Thyroid gland (tissue), 4 donors: ENCODE results near the gene TCEANC.

ENCODE experiments used
- POLR2A ChIP-seq, 2 donors: fragments of 450-650 bp; IDR thresholded peaks; one replicate each; pipeline ENCODE4 v1.6.1; 2017; ENCODE audit warnings: antibody characterized with exemption in 2 of 2, mild to moderate bottlenecking in 2 of 2, moderate library complexity in 1 of 2
- TF ChIP-seq, protein P1 (sequence below), 6 experiments: fragments of 200-600 bp in 3 of 6; fragments of 450-650 bp in 3 of 6; sonication (generic) in 3 of 6; IDR thresholded peaks; one replicate each; pipeline ENCODE4 v1.5.1; 2016 to 2019; ENCODE audit warnings: antibody characterized with exemption in 6 of 6, mild to moderate bottlenecking in 2 of 6, inconsistent platforms in 1 of 6, moderate library complexity in 1 of 6

DNA sequence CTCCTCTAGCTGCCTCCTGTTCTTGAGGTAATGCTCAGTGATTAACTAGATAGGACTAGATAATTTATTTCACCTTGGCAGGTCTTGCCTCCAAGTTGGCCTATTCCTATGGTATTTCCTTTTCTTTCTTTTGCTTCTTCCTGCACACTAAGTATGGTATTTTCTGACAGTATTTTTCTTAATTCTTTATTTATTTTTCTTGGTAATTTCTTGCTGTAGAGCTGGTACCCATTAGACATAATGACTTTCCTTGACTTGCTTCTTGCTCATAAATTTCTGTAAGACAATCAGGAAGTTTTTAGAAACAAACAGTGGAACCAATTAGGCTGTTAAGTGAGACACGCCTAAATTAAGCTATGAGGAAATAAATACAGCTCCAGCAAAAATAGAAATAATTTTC lies 45.5 kb downstream of the TCEANC start:
- TF ChIP-seq, protein P1, sequence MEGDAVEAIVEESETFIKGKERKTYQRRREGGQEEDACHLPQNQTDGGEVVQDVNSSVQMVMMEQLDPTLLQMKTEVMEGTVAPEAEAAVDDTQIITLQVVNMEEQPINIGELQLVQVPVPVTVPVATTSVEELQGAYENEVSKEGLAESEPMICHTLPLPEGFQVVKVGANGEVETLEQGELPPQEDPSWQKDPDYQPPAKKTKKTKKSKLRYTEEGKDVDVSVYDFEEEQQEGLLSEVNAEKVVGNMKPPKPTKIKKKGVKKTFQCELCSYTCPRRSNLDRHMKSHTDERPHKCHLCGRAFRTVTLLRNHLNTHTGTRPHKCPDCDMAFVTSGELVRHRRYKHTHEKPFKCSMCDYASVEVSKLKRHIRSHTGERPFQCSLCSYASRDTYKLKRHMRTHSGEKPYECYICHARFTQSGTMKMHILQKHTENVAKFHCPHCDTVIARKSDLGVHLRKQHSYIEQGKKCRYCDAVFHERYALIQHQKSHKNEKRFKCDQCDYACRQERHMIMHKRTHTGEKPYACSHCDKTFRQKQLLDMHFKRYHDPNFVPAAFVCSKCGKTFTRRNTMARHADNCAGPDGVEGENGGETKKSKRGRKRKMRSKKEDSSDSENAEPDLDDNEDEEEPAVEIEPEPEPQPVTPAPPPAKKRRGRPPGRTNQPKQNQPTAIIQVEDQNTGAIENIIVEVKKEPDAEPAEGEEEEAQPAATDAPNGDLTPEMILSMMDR (IDR thresholded peaks at IDR 0.05): no peak
- no peak for TF ChIP-seq POLR2A (IDR thresholded peaks at IDR 0.05)
